DMS153 treated with DMSO at 0.1 percent for 48 hours (cell line): Measurements from ENCODE around the gene NLRP6.
"Not testable (repeated sequence)": the region's sequence is repeated elsewhere in the genome, so short reads cannot be mapped to it uniquely, and the experiment has no call there.

Experiments used
- DNase-seq: peaks from one replicate; lab custom pipeline; 2025; ENCODE audit not compliant: unreplicated experiment; lab: John Stamatoyannopoulos, UW

The NLRP6 gene

DNA sequence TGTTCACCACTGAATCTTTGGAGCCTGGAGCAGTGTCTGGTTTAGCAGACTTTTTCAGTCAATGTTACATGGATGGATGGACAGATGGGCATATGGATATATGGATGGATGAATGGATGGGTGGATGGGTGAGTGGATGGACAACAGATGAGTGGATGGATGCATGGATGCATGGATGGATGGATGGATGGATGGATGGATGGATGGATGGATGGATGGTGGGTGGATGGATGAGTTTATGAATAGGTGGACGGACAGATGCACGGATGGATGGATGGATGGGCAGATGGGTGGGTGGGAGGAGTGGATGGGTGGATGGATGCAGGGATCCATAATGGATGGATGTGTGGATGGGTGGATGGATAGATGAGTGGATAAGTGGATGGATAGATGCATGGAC is 22.4 kb upstream of the NLRP6 start:
- no peak for DNase-seq

DNA sequence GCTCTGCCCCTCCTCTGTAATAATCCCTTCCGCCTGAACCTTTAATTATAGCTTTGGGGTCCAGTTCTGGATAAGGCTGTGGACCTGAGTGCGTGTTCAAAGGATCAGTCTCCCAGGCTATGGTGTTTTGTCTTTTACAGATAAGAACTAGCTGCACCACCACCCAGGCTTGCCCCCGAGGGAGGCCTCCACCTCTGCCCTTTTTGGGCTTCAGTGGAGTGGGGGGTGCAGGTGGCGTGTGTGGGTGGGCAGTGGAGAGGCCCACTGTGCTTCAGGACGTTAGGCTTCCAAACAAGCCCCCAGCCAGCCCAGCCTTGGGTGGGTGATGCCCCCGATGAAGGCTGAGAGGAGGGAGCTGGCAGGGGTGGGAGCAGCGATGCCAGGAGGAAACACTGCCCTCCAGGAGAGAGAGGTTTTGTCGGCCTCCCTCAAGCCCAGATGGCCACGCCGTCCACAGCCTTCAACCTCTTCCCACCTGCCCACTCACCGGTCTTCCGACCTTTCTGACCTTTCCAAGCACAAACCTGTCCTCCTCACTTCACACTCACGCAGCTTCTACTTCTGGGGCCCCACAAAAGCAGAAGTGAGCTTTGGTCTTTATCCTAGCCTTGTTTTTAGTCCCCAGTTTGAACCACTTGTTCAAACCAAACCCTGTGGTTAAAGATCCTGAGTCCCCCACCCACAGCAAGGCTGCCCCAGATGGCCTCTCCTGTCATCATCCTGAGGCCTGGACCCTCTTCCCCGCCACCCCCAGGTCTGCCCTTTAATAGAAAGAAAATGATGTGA is 21.1 kb upstream of the NLRP6 start:
- DNase-seq, result no peak

DNA sequence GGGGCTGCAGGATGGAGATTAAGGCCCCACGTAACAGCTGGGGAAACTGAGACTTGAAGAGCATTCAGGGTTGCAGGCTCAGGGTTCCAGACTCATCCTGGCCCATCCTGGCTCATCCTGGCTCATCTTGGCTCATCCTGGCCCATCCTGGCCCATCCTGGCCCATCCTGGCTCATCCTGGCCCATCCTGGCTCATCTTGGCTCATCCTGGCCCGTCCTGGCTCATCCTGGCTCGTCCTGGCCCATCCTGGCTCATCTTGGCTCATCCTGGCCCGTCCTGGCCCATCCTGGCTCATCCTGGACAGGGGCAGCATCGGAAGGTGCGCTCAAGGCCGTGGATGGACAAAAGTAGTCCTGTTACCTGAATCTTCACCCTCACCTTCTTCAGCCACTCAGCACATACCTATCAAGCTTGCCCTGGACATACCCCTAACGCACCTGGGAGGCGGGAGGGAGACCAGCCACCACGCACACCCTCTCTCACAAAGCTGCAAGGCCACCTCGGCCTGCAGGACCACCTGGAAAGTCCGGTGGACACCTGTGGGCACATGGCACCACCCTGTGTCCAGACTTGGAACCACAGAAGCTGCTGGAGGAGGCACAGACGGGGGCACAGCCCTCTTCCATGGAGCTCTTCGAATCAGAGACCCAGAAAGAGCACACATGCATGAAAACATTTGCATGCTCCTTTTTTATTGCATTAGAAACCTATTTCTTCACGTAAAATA is 20.3 kb upstream of the NLRP6 start:
- DNase-seq, result no peak

DNA sequence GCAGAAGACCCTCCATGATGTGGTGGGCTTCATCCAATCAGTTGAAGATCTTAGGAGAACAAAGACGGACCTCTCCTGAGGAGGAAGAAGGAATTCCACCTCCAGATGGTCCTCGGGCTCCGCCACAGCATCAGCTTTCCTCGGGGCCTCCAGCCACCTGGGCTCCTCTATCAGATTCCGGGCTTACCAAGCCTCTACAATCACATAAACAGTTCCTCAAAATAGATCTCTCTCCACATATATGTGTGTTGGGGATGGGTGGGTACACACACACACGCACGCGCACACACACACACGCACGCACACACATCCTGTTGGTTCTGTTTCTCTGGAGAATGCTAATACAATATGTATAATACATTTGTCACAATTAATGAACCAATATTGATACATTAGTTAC is 18.8 kb upstream of the NLRP6 start:
- DNase-seq, result no peak

DNA sequence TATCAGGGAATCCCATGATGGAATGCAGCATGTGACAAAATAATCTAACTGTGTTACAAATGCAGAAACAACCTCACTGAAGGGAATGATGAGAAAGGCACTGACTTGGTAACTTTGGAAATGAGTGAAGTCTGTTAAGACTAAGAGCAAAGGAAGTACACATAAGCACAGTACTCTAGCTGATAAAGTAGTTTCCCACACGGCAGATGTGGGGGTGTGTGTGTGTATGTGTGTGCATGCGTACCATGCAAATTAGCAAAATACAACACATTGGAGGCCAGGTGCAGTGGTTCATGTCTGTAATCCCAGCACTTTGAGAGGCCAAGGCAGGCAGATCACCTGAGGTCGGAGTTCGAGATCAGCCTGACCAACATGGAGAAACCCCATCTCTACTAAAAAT is 16.6 kb upstream of the NLRP6 start:
- no peak for DNase-seq

DNA sequence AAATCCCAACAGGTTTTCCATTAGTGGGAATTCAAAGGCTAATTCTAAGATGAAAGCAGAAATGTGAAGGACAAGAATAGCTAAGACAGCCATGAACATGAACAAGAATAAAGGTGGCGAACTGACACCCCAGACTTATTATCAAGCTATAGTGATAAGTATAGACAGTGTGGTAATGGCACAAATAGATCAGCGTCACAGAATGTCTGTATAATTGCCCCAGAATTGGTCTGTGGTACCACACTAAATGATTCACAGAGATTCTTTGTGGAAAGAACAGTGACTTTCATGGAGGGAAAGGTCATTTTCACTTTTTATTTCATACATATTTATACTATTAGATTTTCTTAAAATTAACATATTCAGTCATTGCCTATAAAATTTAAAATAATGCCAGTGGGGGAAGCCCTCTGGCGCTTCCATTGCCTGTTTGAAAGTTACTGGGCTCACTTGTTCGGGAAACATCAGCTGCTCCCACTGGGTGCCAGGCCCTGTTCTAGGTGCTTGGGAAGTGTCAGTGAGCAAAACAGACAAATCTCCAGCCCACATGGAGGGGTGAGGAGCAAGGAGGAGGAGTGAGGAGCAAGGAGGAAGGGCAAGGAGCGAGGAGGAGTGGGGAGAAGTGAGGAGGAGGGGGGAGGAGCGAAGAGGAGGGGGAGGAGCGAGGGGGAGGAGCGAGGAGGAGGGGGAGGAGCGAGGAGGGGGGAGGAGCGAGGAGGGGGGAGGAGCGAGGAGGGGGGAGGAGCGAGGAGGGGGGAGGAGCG is 11.3 kb upstream of the NLRP6 start:
- DNase-seq, result no peak

DNA sequence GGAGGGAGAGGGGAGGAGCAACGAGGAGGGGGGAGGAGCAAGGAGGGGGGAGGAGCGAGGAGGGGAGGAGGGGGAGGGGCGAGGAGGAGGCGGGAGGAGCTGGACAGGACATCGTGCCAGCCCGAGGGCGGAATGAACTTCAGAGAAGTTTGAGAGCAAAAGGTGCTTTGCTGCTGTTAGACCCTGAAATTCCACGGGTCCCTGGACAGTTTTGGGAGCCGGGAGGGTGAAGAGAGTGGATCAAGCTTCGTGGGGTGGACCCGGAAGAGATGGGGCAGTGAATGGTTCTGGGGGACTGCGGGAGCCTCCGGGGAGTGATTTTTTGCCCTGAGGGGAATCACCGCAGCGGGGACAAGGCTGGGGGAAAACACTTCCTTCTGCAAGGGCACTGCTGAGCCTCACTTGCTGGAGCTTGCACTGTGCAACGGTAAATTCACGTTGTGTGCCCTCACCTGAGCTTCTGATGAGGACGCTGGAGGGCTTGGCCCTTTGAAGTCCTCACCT is 10.7 kb upstream of the NLRP6 start:
- DNase-seq, result no peak

DNA sequence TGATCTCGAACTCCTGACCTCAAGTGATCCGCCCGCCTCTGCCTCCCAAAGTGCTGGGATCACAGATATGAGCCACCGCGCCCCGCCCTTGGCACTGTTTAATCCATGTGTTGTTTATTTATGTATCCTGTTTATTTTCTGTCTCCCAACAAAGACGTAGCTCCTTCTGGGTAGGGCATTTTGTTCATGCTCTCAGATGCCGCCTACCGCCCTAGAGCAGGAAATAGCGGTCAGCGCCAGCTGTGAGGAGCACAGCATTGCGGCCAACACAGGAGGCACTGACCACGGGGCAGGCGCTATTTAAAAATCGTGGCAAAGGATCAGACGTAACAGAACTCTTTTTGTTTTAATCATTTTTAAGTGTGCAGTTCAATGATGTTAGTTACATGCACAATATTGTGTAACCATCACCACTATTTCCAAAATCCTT is 9.5 kb upstream of the NLRP6 start:
- not testable (repeated sequence) for DNase-seq

DNA sequence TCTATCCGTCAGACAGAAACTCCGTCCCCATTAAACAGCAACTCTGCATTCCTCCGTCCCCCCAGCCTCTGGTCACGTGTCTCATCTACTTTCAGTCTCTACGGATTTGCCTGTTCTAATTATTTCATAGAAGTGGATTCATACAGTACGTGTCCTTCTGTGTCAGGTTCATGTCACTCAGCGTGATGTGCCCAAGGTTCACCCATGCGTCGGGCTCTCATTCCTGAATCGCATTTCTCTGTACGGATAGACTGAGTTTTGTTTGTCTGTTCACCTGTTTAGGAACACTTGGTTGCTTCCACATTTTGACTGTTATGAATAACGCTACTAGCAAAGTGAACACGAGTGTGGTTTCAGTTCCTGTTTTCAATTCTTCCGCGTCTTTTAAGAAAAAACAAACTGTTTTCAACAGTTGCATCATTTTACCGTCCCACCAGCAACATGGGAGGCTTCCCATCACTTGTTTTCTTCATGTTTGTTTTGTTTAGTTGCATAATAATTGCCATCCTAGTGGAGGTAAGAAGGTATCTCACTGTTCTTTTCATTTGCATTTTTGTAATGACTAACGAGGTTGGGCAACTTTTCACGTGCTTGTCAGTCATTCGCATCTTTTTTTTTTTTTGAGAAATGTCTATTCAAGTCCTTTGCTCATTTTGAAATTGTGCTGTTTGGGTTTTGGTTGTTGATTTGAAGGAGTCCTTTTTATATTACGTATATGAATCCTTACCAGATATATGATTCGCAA is 8.9 kb upstream of the NLRP6 start:
- no peak for DNase-seq

DNA sequence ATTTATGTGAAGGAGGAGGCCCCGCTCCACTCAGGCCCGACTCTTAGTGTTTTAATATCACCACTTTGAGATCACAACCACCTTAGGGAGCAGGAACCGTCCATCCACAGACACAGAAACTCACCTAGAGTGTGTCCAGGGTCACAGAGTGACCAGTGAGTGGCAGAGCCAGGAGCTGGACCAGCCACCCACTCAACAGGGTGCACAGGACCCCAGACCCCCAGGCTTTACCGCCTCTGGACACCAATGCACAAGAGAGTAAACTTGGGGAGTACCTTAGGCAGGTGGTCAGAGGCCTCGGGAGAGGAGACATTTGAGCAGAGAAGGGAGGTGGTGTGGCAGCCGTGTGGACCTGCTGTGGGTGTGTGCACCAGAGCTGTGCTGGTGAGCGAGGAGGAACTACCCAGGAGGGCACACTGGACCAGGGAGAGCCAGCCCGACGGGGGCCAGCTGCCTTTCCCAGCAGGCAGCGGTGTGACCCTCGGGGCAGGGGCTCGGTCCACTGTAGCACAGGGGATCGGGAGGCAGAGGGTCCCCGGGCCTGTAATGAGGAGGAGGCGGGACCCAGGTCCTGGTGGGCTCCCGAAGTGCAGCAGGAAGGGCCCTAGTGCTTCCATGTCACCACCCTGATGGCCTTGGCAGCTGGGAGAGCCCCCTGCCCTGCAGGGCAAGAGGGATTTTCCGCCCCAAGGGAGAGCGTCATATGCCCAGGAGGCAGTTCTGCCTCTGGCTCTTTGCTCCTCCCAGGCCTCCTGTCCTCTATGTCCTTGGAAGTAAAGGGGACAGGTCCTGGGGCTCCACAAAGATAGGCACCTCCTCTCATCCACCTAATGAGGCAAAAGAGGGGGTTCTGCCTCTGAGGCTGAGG is 7.5 kb upstream of the NLRP6 start:
- no peak for DNase-seq

DNA sequence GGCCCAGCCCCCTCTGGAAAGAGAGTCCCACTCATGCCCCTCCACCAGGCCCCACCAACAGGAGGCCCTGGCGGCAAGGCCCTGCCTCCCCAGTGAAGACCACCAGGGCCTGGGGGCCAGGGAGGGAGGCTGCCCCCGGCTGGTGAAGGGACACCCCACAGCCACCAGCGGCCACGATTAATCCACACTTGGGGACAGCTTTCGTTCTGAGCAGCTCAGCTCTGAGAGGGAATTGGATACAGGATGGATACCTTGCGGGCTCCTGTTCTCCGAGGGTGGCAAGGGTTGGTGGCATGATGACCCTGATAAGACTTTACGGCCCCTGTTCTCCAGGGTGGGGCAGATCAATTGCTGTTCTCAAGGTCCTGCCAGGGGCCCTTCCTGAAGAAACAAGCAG is 6.9 kb upstream of the NLRP6 start:
- DNase-seq, result no peak

DNA sequence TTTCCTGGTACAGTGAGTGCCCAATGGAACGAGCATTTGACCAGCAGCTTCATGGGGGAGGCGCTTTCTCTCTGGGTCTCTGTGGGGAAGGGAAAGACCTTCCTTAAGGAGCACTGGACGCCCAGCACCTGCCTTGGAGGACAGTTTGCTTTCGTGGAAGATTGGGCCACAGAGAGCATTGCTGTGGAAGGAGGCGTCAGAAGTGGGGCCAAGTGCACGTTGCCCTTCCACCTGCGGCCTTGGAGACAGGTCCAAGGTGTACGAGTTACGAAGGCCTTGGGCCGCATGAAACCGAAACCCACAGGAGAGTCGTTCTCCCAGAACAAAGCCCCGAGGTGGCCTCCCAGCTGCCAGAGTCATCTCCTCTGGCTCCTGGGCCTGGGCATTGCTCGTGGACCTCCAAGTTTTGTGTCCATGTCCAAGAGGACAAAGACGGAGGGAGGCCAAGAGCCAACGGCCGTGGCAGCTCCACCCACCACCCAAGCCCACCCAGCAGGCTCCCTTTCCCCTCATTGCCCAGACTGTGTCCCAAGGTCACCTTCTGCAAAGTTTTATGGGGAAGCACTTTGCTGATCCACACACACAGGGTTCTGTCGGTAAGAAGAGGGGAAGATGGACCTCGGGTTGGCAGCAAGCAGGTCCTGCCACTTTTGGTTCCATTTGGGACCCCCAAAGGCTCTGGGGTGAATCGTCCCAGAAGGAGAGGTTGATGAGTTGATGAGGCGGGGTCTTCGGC is 5.8 kb upstream of the NLRP6 start:
- DNase-seq, result no peak

DNA sequence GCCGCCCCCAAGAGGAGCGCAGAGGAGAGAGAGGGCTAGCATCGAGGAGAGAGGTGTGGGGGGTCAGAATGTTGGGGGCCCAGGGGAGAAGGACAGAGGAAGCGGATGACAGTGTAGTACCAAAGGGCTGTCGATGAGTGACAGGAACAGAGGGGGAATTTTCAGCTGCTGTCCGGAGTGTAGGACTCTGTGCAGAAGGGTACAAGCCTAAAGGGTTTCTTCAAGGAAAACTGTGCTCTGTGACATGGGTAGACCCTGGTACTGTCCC is 5.3 kb upstream of the NLRP6 start:
- no peak for DNase-seq

DNA sequence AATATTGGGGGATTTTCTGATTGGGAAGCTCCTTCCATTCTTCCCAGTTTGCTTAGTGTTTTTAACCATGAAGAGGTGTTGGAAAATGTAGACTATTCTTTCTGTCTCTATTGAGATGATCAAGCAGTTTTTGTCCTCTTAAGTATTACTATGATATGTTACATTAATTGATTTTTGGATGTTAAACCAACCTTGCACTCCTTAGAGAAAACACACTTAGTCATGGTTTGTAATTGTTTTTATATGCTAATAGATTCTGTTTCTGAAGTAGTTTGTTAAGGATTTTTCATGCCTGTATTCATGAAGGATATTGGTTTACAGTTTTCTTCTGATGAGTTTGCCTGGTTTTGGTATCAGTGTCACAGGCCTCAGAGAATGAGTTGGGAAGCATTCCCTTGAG is 2.0 kb upstream of the NLRP6 start:
- no peak for DNase-seq

DNA sequence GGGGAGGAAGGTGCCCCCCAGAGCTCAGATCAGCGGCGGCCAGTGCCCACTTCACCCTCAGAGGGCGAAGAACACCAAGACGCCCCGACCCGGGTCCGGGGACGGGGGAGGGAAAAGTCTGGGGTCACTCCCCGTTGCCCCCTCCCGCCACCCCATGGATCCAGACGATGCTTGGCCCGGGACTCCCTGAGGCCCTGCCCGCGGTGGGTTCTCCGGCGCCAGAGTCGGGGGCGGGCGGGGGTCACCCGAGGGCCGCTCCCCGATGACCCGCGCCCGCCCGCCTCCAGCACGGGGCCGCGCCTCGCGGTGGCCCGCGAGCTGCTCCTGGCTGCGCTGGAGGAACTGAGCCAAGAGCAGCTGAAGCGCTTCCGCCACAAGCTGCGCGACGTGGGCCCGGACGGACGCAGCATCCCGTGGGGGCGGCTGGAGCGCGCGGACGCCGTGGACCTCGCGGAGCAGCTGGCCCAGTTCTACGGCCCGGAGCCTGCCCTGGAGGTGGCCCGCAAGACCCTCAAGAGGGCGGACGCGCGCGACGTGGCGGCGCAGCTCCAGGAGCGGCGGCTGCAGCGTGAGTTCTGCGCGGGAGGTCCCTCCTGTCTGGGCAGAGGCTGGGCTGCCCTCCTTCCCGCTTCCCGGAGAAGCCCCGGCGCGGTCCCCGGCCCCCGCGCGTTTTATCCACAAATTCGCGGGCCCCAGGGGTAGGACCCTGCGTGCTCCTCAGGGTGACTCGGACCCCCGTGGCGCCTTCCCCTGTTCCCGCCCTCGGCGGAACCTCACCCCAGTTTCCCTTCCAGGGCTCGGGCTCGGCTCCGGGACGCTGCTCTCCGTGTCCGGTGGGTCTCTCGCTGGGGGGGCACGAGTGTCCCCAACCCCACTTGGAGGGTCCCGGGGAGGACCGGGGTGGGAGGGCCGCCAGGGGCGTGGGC is 1.1 kb downstream of the NLRP6 start:
- DNase-seq, result no peak

DNA sequence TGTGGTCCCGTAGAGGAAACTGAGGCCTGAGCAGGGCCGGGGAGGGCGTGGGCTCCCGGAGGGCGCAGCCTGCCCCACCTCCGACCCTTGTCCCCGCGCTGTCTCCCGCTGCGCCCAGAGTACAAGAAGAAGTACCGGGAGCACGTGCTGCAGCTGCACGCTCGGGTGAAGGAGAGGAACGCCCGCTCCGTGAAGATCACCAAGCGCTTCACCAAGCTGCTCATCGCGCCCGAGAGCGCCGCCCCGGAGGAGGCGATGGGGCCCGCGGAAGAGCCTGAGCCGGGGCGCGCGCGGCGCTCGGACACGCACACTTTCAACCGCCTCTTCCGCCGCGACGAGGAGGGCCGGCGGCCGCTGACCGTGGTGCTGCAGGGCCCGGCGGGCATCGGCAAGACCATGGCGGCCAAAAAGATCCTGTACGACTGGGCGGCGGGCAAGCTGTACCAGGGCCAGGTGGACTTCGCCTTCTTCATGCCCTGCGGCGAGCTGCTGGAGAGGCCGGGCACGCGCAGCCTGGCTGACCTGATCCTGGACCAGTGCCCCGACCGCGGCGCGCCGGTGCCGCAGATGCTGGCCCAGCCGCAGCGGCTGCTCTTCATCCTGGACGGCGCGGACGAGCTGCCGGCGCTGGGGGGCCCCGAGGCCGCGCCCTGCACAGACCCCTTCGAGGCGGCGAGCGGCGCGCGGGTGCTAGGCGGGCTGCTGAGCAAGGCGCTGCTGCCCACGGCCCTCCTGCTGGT is 1.9 kb downstream of the NLRP6 start:
- DNase-seq, result no peak

DNA sequence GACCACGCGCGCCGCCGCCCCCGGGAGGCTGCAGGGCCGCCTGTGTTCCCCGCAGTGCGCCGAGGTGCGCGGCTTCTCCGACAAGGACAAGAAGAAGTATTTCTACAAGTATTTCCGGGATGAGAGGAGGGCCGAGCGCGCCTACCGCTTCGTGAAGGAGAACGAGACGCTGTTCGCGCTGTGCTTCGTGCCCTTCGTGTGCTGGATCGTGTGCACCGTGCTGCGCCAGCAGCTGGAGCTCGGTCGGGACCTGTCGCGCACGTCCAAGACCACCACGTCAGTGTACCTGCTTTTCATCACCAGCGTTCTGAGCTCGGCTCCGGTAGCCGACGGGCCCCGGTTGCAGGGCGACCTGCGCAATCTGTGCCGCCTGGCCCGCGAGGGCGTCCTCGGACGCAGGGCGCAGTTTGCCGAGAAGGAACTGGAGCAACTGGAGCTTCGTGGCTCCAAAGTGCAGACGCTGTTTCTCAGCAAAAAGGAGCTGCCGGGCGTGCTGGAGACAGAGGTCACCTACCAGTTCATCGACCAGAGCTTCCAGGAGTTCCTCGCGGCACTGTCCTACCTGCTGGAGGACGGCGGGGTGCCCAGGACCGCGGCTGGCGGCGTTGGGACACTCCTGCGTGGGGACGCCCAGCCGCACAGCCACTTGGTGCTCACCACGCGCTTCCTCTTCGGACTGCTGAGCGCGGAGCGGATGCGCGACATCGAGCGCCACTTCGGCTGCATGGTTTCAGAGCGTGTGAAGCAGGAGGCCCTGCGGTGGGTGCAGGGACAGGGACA is 2.7 kb downstream of the NLRP6 start:
- no peak for DNase-seq
